GM12864 (cell line): Measurements from ENCODE around the gene SELP.

Experiments used
- DNase-seq: peaks from one replicate; pipeline ENCODE4 v3.0.0-alpha.2; 2011; ENCODE audit warnings: low read depth
- H3K4me3 ChIP-seq: 2 replicates; pipeline ENCODE4 v1.5.1; 2011; ENCODE audit warnings: mild to moderate bottlenecking, low read depth, low read length, control low read depth
- CTCF ChIP-seq: IDR thresholded peaks from 2 replicates; pipeline ENCODE4 v1.5.1; 2011; ENCODE audit warnings: low read depth, mild to moderate bottlenecking, moderate library complexity, low read length, control low read depth, inconsistent platforms; ENCODE audit errors: missing control alignments

The SELP gene

GRCh38 chr1:169618367-169618766 is 11.6 kb downstream of the SELP start:
- TF ChIP-seq CTCF: no peak
- DNase-seq: no peak
- no peak overlapping the region for H3K4me3 ChIP-seq

- no peak overlapping the region for H3K4me3 ChIP-seq
- DNase-seq: no peak
- no peak for TF ChIP-seq CTCF
Measured at GRCh38 chr1:169615803-169616202, 14.1 kb downstream of the SELP start.

GRCh38 chr1:169610858-169611257 is 19.1 kb downstream of the SELP start:
- TF ChIP-seq CTCF: no peak
- no peak overlapping the region for H3K4me3 ChIP-seq
- no peak for DNase-seq

- no peak for TF ChIP-seq CTCF
- DNase-seq: no peak
- H3K4me3 ChIP-seq: no peak overlapping the region
Measured at GRCh38 chr1:169610108-169610507, 19.8 kb downstream of the SELP start.

GRCh38 chr1:169608226-169608625 is 21.7 kb downstream of the SELP start:
- no peak for DNase-seq
- no peak for TF ChIP-seq CTCF
- H3K4me3 ChIP-seq: no peak overlapping the region

- no peak for TF ChIP-seq CTCF
- H3K4me3 ChIP-seq: no peak overlapping the region
- DNase-seq: no peak
Measured at GRCh38 chr1:169604781-169605560, 25.0 kb downstream of the SELP start.

GRCh38 chr1:169601096-169601881 is 28.6 kb downstream of the SELP start:
- TF ChIP-seq CTCF: peak; percentile 45
- H3K4me3 ChIP-seq: no peak overlapping the region
- no peak for DNase-seq
